Left renal pelvis (tissue), 4 donors: ENCODE measurements around the gene IPO13. TPM values are rescaled to one million over a fixed set of nuclear protein-coding genes. Genes with fewer than 3 reads are reported as not detected.

Experiments used
- DNase-seq, 4 donors: peaks; one replicate each; pipeline ENCODE4 v3.0.0-alpha.2; 2013; ENCODE audit warnings: low read depth in 4 of 4, low spot score in 3 of 4
- polyA plus RNA-seq, 4 donors: library from polyadenylated mRNA; unstranded; fragments of 120-200 nt; gene quantifications; one replicate each; pipeline ENCODE4 v1.2.1, GENCODE V29; 2013; ENCODE audit not compliant: insufficient read length in 4 of 4

The IPO13 gene
- polyA plus RNA-seq, 4 donors, result 23.4 to 46.2 (median 36.1) TPM

GRCh38 chr1:43947874-43948437 lies 1.2 kb downstream of the IPO13 start:
- no peak for DNase-seq

- DNase-seq, result no peak
These were observed 2.9 kb downstream of the IPO13 start for GRCh38 chr1:43949678-43950077.

GRCh38 chr1:43951021-43951985 lies 4.6 kb downstream of the IPO13 start:
- no peak for DNase-seq

- no peak for DNase-seq
These were observed 6.1 kb downstream of the IPO13 start for GRCh38 chr1:43952731-43953346.

GRCh38 chr1:43953361-43953760 lies 6.6 kb downstream of the IPO13 start:
- no peak for DNase-seq

- no peak for DNase-seq
These were observed 7.3 kb downstream of the IPO13 start for GRCh38 chr1:43954036-43954435.

GRCh38 chr1:43956234-43956633 lies 9.5 kb downstream of the IPO13 start:
- no peak for DNase-seq

- no peak for DNase-seq
These were observed 10.8 kb downstream of the IPO13 start for GRCh38 chr1:43957407-43958040.

- DNase-seq, result no peak
These were observed 11.9 kb downstream of the IPO13 start for GRCh38 chr1:43958351-43959255.

- DNase-seq, result no peak
These were observed 14.0 kb downstream of the IPO13 start for GRCh38 chr1:43960798-43961197.

GRCh38 chr1:43961692-43962091 lies 14.9 kb downstream of the IPO13 start:
- no peak for DNase-seq

GRCh38 chr1:43962324-43962723 lies 15.6 kb downstream of the IPO13 start:
- DNase-seq, result no peak

GRCh38 chr1:43963006-43963405 lies 16.3 kb downstream of the IPO13 start:
- no peak for DNase-seq

GRCh38 chr1:43963890-43964289 lies 17.1 kb downstream of the IPO13 start:
- no peak for DNase-seq

GRCh38 chr1:43965316-43965715 lies 18.6 kb downstream of the IPO13 start:
- no peak for DNase-seq

GRCh38 chr1:43968348-43968948 lies 21.7 kb downstream of the IPO13 start:
- DNase-seq, result no peak

- DNase-seq, result no peak
These were observed 22.6 kb downstream of the IPO13 start for GRCh38 chr1:43969416-43969745.

GRCh38 chr1:43969746-43970466 lies 23.2 kb downstream of the IPO13 start, which contains the start of gene DPH2:
TSS of gene DPH2 (plus strand) at chr1:43970010. CDS start at chr1:43970176, 166 bp downstream.
- peak; percentile 81 to 94 (median 90) for DNase-seq

- no peak for DNase-seq
These were observed 23.8 kb downstream of the IPO13 start for GRCh38 chr1:43970502-43970901.
